GM20000 (cell line): ENCODE measurements around the gene OR8D1.

ENCODE experiments used
- DNase-seq: peaks from one replicate; pipeline ENCODE4 v3.0.0; 2012; ENCODE audit warnings: low spot score
- CTCF ChIP-seq: IDR thresholded peaks from 2 replicates; pipeline ENCODE4 v1.5.1; 2012; ENCODE audit warnings: mild to moderate bottlenecking, control low read depth; ENCODE audit errors: extremely low read depth, missing control alignments

The OR8D1 gene

GRCh38 chr11:124329787-124330478 is 16.2 kb upstream of the OR8D1 start:
- peak; percentile 25 for DNase-seq
- no peak for TF ChIP-seq CTCF

- TF ChIP-seq CTCF: no peak
- DNase-seq: no peak
Measured at GRCh38 chr11:124327775-124328174, 14.0 kb upstream of the OR8D1 start.

- no peak for DNase-seq
- TF ChIP-seq CTCF: no peak
Measured at GRCh38 chr11:124322356-124322755, 8.6 kb upstream of the OR8D1 start.

GRCh38 chr11:124320097-124320496 is 6.3 kb upstream of the OR8D1 start, which contains the start of gene OR8D2:
TSS of gene OR8D2 (minus strand) at chr11:124320197. CDS start at chr11:124320197, 0 bp downstream.
- TF ChIP-seq CTCF: no peak
- no peak for DNase-seq

- no peak for TF ChIP-seq CTCF
- no peak for DNase-seq
Measured at GRCh38 chr11:124315052-124315451, 1.3 kb upstream of the OR8D1 start.

GRCh38 chr11:124313131-124313530 is 618 bp downstream of the OR8D1 start:
- no peak for TF ChIP-seq CTCF
- no peak for DNase-seq

GRCh38 chr11:124311670-124312069 is 2.1 kb downstream of the OR8D1 start:
- no peak for DNase-seq
- no peak for TF ChIP-seq CTCF
